ENCODE measurements around the gene SIPA1L2.

SIPA1L2 gene, protein sequence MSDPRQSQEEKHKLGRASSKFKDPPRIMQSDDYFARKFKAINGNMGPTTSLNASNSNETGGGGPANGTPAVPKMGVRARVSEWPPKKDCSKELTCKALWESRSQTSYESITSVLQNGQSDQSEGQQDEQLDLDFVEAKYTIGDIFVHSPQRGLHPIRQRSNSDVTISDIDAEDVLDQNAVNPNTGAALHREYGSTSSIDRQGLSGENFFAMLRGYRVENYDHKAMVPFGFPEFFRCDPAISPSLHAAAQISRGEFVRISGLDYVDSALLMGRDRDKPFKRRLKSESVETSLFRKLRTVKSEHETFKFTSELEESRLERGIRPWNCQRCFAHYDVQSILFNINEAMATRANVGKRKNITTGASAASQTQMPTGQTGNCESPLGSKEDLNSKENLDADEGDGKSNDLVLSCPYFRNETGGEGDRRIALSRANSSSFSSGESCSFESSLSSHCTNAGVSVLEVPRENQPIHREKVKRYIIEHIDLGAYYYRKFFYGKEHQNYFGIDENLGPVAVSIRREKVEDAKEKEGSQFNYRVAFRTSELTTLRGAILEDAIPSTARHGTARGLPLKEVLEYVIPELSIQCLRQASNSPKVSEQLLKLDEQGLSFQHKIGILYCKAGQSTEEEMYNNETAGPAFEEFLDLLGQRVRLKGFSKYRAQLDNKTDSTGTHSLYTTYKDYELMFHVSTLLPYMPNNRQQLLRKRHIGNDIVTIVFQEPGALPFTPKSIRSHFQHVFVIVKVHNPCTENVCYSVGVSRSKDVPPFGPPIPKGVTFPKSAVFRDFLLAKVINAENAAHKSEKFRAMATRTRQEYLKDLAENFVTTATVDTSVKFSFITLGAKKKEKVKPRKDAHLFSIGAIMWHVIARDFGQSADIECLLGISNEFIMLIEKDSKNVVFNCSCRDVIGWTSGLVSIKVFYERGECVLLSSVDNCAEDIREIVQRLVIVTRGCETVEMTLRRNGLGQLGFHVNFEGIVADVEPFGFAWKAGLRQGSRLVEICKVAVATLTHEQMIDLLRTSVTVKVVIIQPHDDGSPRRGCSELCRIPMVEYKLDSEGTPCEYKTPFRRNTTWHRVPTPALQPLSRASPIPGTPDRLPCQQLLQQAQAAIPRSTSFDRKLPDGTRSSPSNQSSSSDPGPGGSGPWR (N-terminal part only)

GRCh38 chr1:232630047-232630893, at the start of gene SIPA1L2:
TSS of gene SIPA1L2 (minus strand) at chr1:232630133. CDS start at chr1:232515339, 114,794 bp downstream.
- H3K4me1 ChIP-seq (ENCODE audit: control insufficient read depth in 2 of 2, insufficient read depth in 2 of 2, low read length in 2 of 2), result peaks cover 16 to 46% of the 10 kb centered on the region in 2 donors
- peak within 1 kb of the TSS; percentile 80 for H3K4me3 ChIP-seq (ENCODE audit: low read length in 2 of 2)
- peak within 1 kb of the TSS; percentile 86 to 95 for H3K27ac ChIP-seq (ENCODE audit: low read depth in 2 of 2, low read length in 2 of 2)
- peak within 1 kb of the TSS; percentile 79 to 84 for H3K9ac ChIP-seq (ENCODE audit: low read depth in 1 of 2, low read length in 2 of 2)
- no peaks in the 10 kb centered on the region for H3K9me3 ChIP-seq (ENCODE audit: control insufficient read depth in 2 of 2, low read length in 2 of 2)
- no peaks in the 10 kb centered on the region for H3K27me3 ChIP-seq (ENCODE audit: control insufficient read depth in 2 of 2, insufficient read depth in 2 of 2, low read length in 2 of 2)
- H3K36me3 ChIP-seq (ENCODE audit: control insufficient read depth in 2 of 2, insufficient read depth in 2 of 2, low read length in 2 of 2), result no peaks in the 10 kb centered on the region

DNA sequence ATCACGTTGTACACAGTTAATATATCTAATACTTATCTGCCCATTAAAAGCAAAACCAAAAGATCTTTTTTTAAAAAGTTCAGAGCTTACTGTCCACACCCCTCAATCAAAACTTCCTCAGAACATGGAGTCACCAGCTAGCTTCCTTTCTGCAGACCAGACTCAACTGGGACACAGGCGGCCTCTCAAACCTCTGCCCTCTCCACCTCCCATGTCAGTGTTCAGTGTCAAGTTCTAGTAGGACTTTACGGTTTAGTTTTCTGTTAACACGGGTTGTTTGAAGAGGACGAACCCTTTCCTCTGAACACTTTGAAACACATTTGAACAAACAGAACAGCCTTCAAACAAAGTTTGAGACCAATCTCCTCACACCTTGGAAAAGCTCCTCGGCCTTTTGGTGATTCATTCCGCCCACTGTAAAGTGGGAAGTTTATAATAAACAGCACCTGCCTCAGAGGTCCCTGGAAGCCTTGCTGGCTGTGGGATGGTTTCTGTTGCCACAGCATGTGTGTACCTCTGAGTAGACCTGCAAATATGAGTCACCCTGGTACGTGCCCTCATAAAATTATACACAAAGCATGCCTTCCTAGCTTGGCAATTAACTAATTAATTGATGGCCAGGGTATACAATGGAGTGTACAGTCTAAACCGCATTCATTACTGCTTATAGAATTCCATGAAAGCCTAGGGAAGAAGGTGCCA, 48.4 kb upstream of the SIPA1L2 start:
- Histone ChIP-seq H3K27me3 (ENCODE audit: control insufficient read depth in 2 of 2, insufficient read depth in 2 of 2, low read length in 2 of 2) (no peaks in the 10 kb centered on the region), H3K4me1 (ENCODE audit: control insufficient read depth in 2 of 2, insufficient read depth in 2 of 2, low read length in 2 of 2) (peaks cover under 1 to 24% of the 10 kb centered on the region in 2 donors), H3K9ac (ENCODE audit: low read depth in 1 of 2, low read length in 2 of 2) (peak overlapping the region; percentile 9 to 38), H3K27ac (ENCODE audit: low read depth in 2 of 2, low read length in 2 of 2) (peak overlapping the region; percentile 50 to 75), H3K36me3 (ENCODE audit: control insufficient read depth in 2 of 2, insufficient read depth in 2 of 2, low read length in 2 of 2) (no peaks in the 10 kb centered on the region), H3K9me3 (ENCODE audit: control insufficient read depth in 2 of 2, low read length in 2 of 2) (no peaks in the 10 kb centered on the region), H3K4me3 (ENCODE audit: low read length in 2 of 2) (no peak overlapping the region)

DNA sequence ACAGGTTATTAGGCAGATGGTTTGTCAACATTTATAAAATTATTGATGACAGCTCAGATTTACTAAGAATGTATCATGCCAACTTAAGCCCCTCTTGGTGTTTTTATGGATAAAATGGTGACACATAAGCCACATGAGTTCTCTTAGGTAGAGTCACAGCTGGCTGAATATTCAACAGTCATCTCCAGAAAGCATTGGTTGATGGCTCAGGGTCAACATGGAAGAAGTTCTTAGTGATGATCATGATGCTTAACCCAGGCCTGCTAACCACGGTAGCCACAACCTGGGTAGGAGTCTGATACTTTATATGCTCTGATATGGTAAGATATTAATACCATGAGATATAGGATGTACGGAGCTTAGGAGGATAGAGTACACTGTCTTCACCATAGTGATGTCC, 46.4 kb upstream of the SIPA1L2 start:
- Histone ChIP-seq H3K36me3 (ENCODE audit: control insufficient read depth in 2 of 2, insufficient read depth in 2 of 2, low read length in 2 of 2) (no peaks in the 10 kb centered on the region), H3K27me3 (ENCODE audit: control insufficient read depth in 2 of 2, insufficient read depth in 2 of 2, low read length in 2 of 2) (no peaks in the 10 kb centered on the region), H3K9me3 (ENCODE audit: control insufficient read depth in 2 of 2, low read length in 2 of 2) (no peaks in the 10 kb centered on the region), H3K27ac (ENCODE audit: low read depth in 2 of 2, low read length in 2 of 2) (no peak overlapping the region), H3K4me3 (ENCODE audit: low read length in 2 of 2) (no peak overlapping the region), H3K9ac (ENCODE audit: low read depth in 1 of 2, low read length in 2 of 2) (no peak overlapping the region), H3K4me1 (ENCODE audit: control insufficient read depth in 2 of 2, insufficient read depth in 2 of 2, low read length in 2 of 2) (peaks cover 0 to 21% of the 10 kb centered on the region in 2 donors)

GRCh38 chr1:232675898-232676297, 46.0 kb upstream of the SIPA1L2 start:
- H3K36me3 ChIP-seq (ENCODE audit: control insufficient read depth in 2 of 2, insufficient read depth in 2 of 2, low read length in 2 of 2), result no peaks in the 10 kb centered on the region
- H3K9me3 ChIP-seq (ENCODE audit: control insufficient read depth in 2 of 2, low read length in 2 of 2), result no peaks in the 10 kb centered on the region
- no peak overlapping the region for H3K9ac ChIP-seq (ENCODE audit: low read depth in 1 of 2, low read length in 2 of 2)
- H3K4me3 ChIP-seq (ENCODE audit: low read length in 2 of 2), result no peak overlapping the region
- peaks cover 0 to 21% of the 10 kb centered on the region in 2 donors for H3K4me1 ChIP-seq (ENCODE audit: control insufficient read depth in 2 of 2, insufficient read depth in 2 of 2, low read length in 2 of 2)
- no peak overlapping the region for H3K27ac ChIP-seq (ENCODE audit: low read depth in 2 of 2, low read length in 2 of 2)
- H3K27me3 ChIP-seq (ENCODE audit: control insufficient read depth in 2 of 2, insufficient read depth in 2 of 2, low read length in 2 of 2), result no peaks in the 10 kb centered on the region

GRCh38 chr1:232675260-232675659, 45.3 kb upstream of the SIPA1L2 start:
- Histone ChIP-seq H3K4me3 (ENCODE audit: low read length in 2 of 2) (no peak overlapping the region), H3K9ac (ENCODE audit: low read depth in 1 of 2, low read length in 2 of 2) (no peak overlapping the region), H3K27ac (ENCODE audit: low read depth in 2 of 2, low read length in 2 of 2) (no peak overlapping the region)

GRCh38 chr1:232673256-232673655, 43.3 kb upstream of the SIPA1L2 start:
- H3K9me3 ChIP-seq (ENCODE audit: control insufficient read depth in 2 of 2, low read length in 2 of 2), result no peaks in the 10 kb centered on the region
- H3K4me3 ChIP-seq (ENCODE audit: low read length in 2 of 2), result no peak overlapping the region
- H3K27ac ChIP-seq (ENCODE audit: low read depth in 2 of 2, low read length in 2 of 2), result no peak overlapping the region
- no peaks in the 10 kb centered on the region for H3K27me3 ChIP-seq (ENCODE audit: control insufficient read depth in 2 of 2, insufficient read depth in 2 of 2, low read length in 2 of 2)
- no peaks in the 10 kb centered on the region for H3K36me3 ChIP-seq (ENCODE audit: control insufficient read depth in 2 of 2, insufficient read depth in 2 of 2, low read length in 2 of 2)
- no peak overlapping the region for H3K9ac ChIP-seq (ENCODE audit: low read depth in 1 of 2, low read length in 2 of 2)
- peaks cover 0 to 4% of the 10 kb centered on the region in 2 donors for H3K4me1 ChIP-seq (ENCODE audit: control insufficient read depth in 2 of 2, insufficient read depth in 2 of 2, low read length in 2 of 2)

More at GRCh38 chr1:232675260-232675659, 45.3 kb upstream of the SIPA1L2 start:
- no peaks in the 10 kb centered on the region for H3K9me3 ChIP-seq (ENCODE audit: control insufficient read depth in 2 of 2, low read length in 2 of 2)
- H3K4me1 ChIP-seq (ENCODE audit: control insufficient read depth in 2 of 2, insufficient read depth in 2 of 2, low read length in 2 of 2), result peaks cover 0 to 17% of the 10 kb centered on the region in 2 donors
- H3K36me3 ChIP-seq (ENCODE audit: control insufficient read depth in 2 of 2, insufficient read depth in 2 of 2, low read length in 2 of 2), result no peaks in the 10 kb centered on the region
- no peaks in the 10 kb centered on the region for H3K27me3 ChIP-seq (ENCODE audit: control insufficient read depth in 2 of 2, insufficient read depth in 2 of 2, low read length in 2 of 2)

DNA sequence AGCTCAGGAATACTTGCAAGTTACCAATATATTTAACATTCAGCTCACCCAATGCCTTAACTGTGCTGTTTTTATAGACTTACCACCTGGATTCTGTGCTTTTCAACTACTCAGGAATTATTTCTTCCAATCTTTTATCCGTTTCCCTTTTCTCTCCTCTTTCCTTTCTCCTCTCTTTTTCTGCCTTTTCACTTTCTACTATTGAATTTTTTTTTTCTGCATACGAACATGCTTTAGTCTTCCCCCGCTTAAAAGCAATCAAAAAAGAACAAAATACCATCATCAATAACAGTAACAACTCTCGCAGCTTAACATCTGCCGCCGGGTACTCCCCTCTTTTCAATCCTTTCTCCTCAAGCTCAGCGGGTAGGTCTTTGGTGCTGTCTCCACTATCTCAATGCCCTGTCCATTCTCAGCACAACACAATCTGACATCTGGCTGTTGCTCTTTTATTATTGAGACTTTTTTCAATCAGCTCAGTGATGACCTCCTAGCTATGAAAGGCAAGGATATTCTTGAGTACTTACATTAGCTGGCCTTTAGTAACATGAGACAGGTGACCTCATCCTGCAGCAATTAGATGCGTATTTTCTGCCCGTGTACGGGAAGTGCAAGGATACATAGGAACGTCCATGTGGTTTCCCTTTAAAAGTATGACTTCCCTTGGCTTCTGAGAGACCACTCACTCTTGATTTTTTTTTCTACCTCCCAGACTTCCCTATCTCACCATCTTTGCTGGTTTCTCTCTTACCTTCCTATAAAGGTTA, 40.2 kb upstream of the SIPA1L2 start:
- Histone ChIP-seq H3K4me1 (ENCODE audit: control insufficient read depth in 2 of 2, insufficient read depth in 2 of 2, low read length in 2 of 2) (no peaks in the 10 kb centered on the region), H3K36me3 (ENCODE audit: control insufficient read depth in 2 of 2, insufficient read depth in 2 of 2, low read length in 2 of 2) (no peaks in the 10 kb centered on the region), H3K27me3 (ENCODE audit: control insufficient read depth in 2 of 2, insufficient read depth in 2 of 2, low read length in 2 of 2) (no peaks in the 10 kb centered on the region), H3K9ac (ENCODE audit: low read depth in 1 of 2, low read length in 2 of 2) (no peak overlapping the region), H3K27ac (ENCODE audit: low read depth in 2 of 2, low read length in 2 of 2) (no peak overlapping the region), H3K9me3 (ENCODE audit: control insufficient read depth in 2 of 2, low read length in 2 of 2) (no peaks in the 10 kb centered on the region), H3K4me3 (ENCODE audit: low read length in 2 of 2) (no peak overlapping the region)

GRCh38 chr1:232667778-232668165, 37.8 kb upstream of the SIPA1L2 start:
- no peak overlapping the region for H3K9ac ChIP-seq (ENCODE audit: low read depth in 1 of 2, low read length in 2 of 2)
- H3K27ac ChIP-seq (ENCODE audit: low read depth in 2 of 2, low read length in 2 of 2), result no peak overlapping the region
- no peaks in the 10 kb centered on the region for H3K36me3 ChIP-seq (ENCODE audit: control insufficient read depth in 2 of 2, insufficient read depth in 2 of 2, low read length in 2 of 2)
- H3K27me3 ChIP-seq (ENCODE audit: control insufficient read depth in 2 of 2, insufficient read depth in 2 of 2, low read length in 2 of 2), result no peaks in the 10 kb centered on the region
- H3K4me1 ChIP-seq (ENCODE audit: control insufficient read depth in 2 of 2, insufficient read depth in 2 of 2, low read length in 2 of 2), result no peaks in the 10 kb centered on the region
- no peak overlapping the region for H3K4me3 ChIP-seq (ENCODE audit: low read length in 2 of 2)
- H3K9me3 ChIP-seq (ENCODE audit: control insufficient read depth in 2 of 2, low read length in 2 of 2), result no peaks in the 10 kb centered on the region

All from mucosa of rectum (tissue), 2 donors.